GM18520 (cell line): ENCODE results near the gene PTPN23.
"Not testable (repeated sequence)": the region's sequence is repeated elsewhere in the genome, so short reads cannot be mapped to it uniquely, and the experiment has no call there.

ENCODE experiments used
- ATAC-seq: cut with Tn5 transposase; IDR thresholded peaks from one replicate; pipeline ENCODE4 v1.9.1; 2021; ENCODE audit not compliant: unreplicated experiment

Gene PTPN23, protein sequence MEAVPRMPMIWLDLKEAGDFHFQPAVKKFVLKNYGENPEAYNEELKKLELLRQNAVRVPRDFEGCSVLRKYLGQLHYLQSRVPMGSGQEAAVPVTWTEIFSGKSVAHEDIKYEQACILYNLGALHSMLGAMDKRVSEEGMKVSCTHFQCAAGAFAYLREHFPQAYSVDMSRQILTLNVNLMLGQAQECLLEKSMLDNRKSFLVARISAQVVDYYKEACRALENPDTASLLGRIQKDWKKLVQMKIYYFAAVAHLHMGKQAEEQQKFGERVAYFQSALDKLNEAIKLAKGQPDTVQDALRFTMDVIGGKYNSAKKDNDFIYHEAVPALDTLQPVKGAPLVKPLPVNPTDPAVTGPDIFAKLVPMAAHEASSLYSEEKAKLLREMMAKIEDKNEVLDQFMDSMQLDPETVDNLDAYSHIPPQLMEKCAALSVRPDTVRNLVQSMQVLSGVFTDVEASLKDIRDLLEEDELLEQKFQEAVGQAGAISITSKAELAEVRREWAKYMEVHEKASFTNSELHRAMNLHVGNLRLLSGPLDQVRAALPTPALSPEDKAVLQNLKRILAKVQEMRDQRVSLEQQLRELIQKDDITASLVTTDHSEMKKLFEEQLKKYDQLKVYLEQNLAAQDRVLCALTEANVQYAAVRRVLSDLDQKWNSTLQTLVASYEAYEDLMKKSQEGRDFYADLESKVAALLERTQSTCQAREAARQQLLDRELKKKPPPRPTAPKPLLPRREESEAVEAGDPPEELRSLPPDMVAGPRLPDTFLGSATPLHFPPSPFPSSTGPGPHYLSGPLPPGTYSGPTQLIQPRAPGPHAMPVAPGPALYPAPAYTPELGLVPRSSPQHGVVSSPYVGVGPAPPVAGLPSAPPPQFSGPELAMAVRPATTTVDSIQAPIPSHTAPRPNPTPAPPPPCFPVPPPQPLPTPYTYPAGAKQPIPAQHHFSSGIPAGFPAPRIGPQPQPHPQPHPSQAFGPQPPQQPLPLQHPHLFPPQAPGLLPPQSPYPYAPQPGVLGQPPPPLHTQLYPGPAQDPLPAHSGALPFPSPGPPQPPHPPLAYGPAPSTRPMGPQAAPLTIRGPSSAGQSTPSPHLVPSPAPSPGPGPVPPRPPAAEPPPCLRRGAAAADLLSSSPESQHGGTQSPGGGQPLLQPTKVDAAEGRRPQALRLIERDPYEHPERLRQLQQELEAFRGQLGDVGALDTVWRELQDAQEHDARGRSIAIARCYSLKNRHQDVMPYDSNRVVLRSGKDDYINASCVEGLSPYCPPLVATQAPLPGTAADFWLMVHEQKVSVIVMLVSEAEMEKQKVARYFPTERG (N-terminal part only)

DNA sequence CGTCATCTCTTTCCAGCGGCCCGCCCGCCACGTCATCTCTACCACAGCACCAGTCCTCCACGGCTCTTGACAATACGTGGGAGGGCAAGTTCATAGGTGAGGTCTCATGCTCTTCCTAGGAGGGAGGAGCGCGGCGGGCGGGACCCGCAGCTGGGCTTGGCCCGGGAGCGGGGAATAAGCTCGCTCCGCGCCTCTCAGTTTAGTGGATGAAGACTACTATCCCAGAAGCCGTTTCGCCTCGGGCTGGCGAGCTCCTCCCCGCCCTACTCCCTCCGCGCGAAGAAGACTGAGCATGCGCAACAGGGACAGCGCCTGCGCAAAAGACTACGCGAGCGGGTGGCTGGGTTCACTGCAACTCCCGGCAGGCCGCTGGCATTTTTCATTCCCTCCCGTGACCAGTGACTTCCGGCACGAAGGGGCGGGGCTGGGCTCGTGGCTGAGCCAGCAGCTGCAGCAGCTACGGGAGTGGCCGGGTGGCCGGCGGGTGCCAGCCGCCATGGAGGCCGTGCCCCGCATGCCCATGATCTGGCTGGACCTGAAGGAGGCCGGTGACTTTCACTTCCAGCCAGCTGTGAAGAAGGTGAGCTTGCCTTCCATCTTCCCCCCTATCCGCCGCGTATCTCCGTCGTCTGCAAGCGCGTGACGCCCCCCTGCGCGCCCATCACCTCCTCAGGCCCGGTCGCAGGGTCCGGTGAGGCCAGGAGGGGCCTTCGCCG is at the start of gene PTPN23:
Gene PTPN23 (plus strand): TSS at position 421 of the 716 bp plus-strand sequence. CDS start 76 bp downstream, at position 497.
- peak; percentile 63 for ATAC-seq

DNA sequence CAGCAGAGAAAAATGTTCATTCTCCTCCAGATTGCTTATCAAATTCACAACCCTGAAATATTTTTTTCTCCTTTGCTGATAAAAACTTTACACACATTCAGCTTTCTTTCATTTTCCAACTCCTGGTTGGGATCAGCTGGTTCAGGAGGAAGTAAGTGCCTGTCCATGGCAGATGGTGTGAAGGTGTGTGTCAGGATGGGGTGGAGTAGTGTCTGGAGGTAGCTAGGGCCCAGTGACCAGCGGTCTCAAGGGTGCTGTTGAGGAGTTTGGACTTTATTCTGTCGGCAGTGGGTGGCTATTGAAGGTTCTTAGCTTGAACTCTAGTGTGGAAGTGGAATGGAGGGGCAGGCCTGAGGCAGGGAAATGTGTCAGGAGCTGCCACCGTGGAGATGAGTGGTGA is 46.9 kb upstream of the PTPN23 start:
- no peak for ATAC-seq

DNA sequence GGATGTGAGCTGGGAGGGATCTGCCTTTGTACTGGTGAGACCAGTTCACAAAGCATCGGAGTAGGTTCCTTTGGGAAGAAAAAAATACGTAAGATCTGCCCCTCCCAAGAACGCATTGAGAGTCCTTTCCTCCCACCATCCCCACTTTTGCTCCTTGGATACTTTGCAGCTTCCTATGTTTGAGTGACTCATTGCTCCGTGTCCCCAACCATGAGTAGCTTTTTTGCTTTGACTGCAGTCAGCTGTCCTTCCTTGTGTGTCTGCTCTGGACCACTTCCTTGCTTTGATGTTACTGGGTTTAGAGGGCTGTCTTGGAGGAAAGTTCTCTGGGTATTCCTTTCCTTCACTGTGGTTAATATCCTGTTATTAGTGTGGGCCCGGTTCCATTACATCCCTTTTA is 43.2 kb upstream of the PTPN23 start:
- ATAC-seq, result no peak

DNA sequence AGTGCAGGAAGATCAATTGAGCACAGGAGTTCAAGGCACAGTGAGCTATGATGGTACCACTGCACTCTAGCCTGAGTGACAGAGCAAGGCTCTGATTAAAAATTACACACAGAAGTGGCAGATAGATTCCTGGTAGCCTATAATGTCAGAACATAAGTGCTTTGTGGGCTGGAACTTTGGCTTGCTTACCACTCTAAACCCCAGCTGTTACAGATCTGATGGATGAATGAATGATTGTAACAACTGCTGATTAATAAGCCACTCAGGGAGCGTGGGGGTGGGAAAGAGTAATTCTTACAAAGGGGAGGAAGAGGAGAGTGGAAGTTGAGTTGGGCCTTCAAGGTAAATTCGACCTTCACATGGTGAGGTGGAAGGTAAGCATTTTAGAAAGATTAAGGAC is 40.9 kb upstream of the PTPN23 start:
- ATAC-seq, result no peak

DNA sequence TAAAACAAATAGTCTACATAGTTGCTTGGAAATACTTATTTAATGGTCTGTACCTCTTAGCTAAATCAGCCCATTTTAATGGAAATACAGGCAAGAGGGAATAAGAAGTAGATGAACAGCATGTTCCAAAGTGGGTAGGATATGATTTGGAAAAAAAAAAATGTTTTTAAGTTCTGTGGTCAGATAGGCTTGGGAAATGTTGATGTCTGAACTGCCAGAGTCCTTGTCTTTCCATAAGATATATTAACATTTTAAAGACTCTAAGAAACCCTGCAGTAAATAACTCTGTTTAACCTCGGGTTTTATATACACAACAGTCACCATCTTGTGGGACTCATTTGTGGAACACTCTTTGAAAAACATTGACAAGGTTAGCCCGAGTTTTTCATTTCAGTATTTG is 40.0 kb upstream of the PTPN23 start:
- no peak for ATAC-seq

DNA sequence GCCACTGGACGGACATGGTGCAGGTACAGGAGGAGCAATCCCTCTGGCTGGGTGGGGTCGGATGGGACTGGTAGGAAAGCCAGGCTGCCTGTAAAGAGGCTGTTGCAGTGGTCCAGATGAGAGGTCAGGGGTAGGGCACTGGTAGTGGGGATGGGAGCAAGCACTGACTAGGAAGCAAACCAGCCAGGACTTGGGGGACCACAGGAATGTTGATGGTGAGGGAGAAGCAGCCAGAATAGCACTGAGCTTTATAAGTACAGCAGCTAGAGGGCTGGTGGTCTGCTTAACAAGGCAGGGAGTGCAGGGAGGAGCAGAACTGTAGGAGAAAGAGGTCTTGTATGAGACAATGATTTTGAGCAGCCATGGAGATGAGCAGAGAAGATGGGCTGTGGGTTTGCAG is 38.7 kb upstream of the PTPN23 start:
- no peak for ATAC-seq

DNA sequence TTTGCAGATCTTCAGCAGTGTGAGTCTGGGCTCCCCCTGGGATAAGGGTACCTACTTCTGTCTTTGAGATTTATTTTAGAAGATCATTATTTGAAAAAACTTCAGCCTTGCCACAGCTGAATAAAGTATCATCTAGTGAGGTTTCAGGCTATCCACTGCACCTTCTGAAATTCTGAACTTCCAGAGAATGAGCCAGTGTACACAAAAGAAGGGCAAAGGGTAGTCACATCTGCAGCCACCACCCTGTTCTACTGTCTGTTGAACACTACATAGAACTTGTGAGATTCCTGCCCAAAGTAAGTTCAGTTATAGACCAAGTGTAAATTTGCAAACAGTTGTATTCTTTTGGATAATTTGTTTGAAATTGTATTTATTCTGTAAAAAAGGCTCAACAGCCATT is 38.0 kb upstream of the PTPN23 start:
- no peak for ATAC-seq

DNA sequence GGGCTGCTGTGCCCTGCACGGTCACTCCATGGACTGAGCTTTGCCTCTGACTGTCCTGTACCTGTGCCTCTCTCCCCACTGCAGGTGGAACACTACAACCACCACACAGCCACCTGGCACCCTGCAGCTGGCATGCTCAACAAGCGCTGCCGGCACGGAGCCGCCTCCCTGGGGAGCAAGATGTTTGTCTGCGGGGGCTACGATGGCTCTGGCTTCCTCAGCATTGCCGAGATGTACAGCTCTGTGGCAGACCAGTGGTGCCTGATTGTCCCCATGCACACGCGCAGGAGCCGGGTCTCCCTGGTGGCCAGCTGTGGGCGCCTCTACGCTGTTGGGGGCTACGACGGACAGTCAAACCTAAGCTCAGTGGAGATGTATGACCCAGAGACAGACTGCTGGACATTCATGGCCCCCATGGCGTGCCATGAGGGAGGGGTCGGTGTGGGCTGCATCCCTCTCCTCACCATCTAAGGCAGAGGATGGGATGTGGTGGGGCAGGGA is 37.3 kb upstream of the PTPN23 start:
- no peak for ATAC-seq

DNA sequence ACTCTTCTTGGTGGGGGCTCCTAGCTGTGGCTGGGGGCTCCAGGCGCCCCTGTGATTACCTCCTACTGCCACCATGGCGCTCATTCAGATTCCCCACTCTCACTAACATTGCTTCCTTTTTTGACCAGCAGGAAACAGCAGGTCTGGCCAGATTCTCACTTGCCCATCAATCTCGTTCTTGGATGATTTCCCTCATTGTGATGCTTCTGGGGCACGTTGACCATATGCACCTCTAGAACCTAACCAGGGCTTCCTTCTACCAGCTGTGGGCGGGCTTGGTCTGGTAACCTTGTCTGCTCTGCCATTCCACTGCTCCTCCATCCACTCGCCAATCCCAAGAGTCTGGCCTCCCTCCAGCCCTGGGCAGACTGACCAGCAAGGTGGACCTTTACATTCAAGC is 35.9 kb upstream of the PTPN23 start:
- ATAC-seq, result no peak

DNA sequence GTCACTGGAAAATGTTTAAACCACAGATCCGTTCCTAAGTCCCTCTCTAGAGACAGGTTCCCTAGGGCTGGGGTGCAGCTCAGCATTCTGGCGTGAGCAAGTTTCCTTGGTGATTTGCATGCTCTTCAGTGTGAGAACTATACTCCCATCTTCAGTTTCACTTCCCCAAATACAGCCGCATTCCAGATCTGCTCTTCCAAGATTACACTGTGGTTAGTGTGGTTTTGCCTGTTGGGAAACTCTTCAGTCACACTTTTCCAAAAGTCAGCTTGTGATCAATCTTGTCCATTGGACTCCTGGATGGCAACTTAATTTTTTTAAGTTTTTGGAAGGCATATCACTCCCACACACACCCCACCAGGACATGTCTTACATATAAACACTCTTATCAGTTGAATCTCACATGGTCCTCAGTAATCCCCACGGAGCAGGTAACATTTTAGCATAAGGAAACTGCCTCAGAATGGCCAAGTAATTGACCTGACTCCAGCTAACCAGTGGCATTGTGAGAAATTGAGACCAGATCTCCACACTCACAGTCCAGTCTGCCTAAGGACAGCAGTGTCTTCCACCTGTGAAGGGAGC is 33.5 kb upstream of the PTPN23 start:
- no peak for ATAC-seq

DNA sequence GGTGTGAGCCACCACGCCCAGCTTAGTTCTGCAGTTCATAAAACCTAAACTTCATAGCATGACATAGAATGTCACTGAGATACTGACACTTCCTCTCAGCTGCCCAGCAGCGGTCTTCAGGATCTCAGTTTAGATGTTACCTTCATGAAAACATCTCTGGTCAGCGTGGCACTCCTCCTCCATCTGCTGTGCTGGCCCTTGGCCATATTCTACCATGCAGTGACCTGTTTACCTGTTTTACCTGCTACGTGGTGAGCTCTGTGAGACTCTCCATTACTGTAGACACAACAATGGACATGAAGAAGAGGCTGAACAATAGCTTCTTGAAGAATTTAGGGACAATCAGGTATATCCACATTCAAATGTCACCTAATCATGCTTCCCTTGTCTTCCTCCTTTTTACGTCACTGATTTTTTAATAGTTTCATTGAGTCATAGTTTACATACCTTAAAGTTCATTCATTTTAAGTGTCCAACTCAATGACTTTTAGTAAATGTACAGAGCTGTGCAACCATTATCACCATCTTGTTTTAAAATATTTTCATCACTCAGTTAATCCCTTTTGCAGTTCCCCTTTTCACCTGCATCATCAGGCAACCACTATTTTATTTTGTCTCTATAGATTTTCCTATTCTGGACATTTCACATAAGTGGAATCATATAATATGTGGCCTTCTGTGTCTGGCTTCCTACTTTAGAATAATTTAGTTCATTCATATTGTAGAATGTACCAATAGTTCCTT is 32.2 kb upstream of the PTPN23 start:
- ATAC-seq, result no peak

DNA sequence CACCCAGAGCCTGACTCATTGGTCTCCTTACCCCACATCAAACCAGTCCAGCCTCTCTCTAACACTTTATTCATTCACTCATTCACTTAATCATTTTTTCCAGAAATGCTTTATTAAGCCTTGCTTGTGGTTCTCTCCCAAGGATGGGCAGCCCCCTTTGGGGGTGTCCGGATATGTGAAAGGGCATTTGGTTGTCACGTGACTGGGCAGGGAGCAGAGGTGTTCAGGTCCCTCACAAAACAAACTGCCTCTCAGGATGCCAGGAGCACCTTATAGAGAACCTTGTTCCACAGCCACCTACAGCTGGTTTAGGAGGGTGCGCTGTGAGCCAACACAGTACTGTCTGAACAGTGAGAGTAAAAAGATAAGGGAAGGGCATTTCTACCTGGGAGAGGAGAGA is 25.8 kb upstream of the PTPN23 start:
- no peak for ATAC-seq

DNA sequence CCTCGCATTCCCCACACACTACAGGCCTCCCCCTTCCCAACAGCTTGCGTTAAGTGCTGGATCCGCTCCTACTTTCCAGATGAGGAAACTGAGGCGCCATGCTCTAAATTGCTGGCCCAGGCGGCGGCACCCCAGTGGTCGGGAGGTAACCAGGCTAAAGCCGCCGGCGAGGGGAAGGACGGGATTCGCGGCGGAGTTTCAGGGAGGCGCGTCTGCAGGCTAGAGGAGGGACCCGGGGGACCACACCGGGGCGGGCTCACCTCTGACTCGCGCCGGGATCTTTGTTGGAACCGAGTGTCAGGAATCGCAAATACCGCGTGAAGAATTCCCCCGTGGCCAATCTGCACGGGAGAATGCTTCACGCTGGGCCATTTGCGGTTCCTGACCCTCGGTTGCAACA is 24.6 kb upstream of the PTPN23 start:
- no peak for ATAC-seq

DNA sequence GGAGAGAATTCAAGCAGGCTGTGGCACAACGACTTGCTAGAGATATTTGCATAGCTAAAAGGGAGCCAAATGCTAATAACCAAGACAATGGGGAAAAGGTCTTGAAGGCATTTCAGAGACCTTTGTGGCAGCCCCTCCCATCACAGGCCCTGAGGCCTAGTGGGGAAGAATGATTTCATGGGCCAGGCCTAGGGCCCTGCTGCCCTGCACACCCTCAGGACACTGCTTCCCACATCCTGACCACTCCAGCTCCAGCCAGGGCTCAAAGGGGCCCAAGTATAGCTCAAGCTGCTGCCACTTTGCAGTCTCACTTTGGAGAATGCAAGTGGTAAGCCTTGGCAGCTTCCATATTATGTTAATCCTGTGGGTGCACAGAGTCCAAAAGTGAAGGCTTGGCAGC is 21.5 kb upstream of the PTPN23 start:
- ATAC-seq, result no peak

DNA sequence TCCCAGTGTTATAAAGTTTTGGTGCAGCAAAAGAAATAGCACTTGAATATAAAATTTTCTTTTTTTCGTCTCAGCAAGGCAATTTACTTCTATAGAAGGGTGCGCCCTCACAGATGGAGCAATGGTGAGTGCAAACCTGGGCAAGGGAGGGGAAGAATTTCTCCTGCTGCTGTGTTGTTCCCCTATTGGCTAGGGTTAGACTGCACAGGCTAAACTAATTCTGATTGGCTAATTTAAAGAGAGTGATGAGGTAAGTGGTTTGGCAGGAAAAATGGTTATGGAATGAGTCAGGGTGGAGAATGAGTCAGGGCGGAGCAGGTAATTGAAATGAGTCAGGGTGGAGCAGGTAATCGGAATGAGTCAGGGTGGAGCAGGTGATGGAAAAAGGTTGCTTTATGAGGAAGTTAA is 20.7 kb upstream of the PTPN23 start:
- not testable (repeated sequence) for ATAC-seq

DNA sequence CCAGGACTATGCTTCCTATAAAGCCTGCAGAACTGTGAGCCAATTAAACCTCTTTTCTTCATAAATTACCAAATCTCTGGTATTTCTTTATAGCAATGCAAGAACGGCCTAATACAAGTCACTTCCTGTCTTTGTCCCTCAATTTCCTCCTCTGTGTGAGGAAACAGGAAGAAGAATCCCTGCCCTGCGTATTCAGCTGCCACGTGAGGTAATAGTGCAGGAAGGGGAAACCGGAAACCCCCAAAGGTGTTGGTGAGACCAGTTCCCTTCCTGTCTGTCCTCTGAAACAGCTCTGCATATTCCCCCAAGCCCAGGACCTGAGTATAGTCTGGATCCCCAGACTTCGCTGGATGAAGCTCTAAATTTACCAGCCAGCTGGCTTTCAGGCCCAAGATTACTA is 18.1 kb upstream of the PTPN23 start:
- no peak for ATAC-seq

DNA sequence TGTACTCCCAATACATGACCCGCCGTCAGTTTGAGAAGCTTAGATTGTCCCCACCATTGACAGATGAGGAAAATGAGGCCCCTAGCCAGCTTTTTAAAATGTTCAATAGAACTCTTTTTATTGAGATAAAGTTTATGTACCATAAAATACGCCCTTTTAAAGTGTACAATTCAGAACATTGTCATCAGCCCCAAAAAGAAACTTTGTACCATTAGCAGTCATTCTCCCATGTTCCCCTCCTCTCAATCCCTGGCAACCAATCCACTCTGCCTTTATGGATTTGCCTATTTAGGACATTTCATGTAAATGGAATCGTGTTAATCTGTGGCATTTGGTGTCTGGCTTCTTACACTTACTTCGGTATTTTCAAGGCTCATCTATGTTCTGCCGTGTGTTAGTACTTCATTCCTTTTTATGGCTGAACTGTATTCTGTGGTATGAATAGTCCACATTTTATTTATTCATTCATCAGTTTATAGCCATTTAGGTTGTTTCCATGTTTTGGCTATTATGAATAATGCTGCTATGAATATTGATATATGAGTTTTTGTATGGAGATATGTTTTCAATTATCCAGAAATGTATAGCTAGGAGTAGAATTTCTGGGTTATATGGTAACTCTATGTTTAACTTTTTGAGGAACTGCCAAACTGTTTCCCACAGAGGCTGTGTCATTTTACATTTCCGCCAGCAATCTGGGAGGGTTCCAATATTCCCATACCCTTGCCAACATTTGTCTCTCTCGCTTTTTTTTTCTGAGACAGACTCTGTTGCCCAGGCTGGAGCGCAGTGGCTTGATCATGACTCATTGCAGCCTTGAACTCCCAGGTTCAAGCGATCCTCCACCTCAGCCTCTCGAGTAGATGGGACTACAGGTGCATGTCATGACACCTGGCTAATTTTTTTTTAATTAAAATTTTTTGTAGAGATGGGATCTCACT is 15.3 kb upstream of the PTPN23 start:
- no peak for ATAC-seq

DNA sequence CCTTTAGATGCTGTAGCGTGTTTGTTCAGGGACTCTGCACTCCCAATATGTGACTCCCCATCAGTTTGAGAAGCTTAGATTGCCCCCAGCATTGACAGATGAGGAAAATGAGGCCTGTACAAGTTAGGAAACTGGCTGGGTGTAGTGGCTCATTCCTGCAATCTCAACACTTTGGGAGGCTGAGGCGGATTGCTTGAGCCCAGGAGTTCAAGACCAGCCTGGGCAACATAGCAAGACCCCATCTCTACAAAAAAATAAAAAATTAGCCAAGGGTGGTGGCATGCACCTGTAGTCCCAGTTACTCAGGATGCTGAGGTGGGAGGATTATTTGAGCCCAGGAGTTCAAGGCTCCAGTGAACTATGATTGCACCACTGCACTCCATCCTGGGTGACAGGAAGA is 14.0 kb upstream of the PTPN23 start:
- ATAC-seq, result no peak
